ENCODE measurements around the gene MYO3B.

DNA sequence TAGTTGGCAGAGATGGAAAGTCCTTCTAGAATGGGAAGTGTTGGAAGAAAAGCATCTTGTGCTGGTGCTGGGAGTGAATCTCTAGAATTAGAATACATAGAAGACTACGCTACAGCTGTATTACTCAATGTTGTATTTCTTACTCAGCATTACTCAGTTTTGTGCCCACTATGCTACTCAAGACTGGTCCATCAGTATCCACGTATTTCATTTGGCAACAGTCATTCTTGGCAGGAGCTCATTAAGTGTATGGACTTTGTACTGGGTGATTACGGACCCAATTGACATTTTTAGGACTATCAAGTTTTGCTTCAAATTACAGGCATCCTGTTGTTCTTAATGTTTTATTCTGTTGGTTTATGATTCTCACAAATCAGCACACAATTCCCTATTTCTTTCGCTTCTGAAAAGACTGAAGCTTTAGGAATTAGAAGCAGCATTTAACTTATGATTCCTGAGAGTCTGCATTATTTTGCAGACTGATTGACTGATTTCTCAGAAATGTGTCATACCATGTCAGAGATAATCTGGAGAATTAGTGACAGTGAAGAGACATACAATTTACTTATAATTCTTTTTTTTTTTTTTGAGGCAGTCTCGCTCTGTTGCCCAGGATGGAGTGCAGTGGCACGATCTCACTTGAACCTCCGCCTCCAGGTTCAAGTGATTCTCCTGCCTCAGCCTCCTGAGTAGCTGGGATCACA lies 136.9 kb downstream of the MYO3B start:
- TF ChIP-seq, protein P1, sequence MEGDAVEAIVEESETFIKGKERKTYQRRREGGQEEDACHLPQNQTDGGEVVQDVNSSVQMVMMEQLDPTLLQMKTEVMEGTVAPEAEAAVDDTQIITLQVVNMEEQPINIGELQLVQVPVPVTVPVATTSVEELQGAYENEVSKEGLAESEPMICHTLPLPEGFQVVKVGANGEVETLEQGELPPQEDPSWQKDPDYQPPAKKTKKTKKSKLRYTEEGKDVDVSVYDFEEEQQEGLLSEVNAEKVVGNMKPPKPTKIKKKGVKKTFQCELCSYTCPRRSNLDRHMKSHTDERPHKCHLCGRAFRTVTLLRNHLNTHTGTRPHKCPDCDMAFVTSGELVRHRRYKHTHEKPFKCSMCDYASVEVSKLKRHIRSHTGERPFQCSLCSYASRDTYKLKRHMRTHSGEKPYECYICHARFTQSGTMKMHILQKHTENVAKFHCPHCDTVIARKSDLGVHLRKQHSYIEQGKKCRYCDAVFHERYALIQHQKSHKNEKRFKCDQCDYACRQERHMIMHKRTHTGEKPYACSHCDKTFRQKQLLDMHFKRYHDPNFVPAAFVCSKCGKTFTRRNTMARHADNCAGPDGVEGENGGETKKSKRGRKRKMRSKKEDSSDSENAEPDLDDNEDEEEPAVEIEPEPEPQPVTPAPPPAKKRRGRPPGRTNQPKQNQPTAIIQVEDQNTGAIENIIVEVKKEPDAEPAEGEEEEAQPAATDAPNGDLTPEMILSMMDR (IDR thresholded peaks at IDR 0.05; ENCODE audit: low read depth, low read length, poor library complexity, severe bottlenecking): no peak
- TF ChIP-seq EZH2phosphoT487 (IDR thresholded peaks at IDR 0.05; ENCODE audit: borderline replicate concordance, low read length): no peak

All from DOHH2 (cell line).